GM12891 (cell line): ENCODE measurements around the gene TLX3.

Experiments used
- DNase-seq: peaks from one replicate; pipeline ENCODE4 v3.0.0; 2011; ENCODE audit warnings: low spot score; ENCODE audit not compliant: insufficient read length
- FAIRE-seq: peaks from 2 replicates; lab custom pipeline; 2011; peaks lifted over from hg19 to GRCh38; lab: Jason Lieb, UNC
- PAX5 ChIP-seq: IDR thresholded peaks from 2 replicates; pipeline ENCODE4 v1.6.1; 2011; ENCODE audit warnings: low read length, moderate library complexity, mild to moderate bottlenecking; ENCODE audit not compliant: insufficient read depth, severe bottlenecking
- POLR2A ChIP-seq: IDR thresholded peaks from 2 replicates; pipeline ENCODE4 v1.6.1; 2011; ENCODE audit warnings: low read depth, low read length, control low read depth
- POLR2AphosphoS5 ChIP-seq: IDR thresholded peaks from 2 replicates; pipeline ENCODE4 v1.6.1; 2011; ENCODE audit warnings: low read depth, low read length, control low read depth
- POU2F2 ChIP-seq: IDR thresholded peaks from 2 replicates; pipeline ENCODE4 v1.6.1; 2011; ENCODE audit warnings: low read depth, mild to moderate bottlenecking, control low read depth, low read length, moderate library complexity
- SPI1 ChIP-seq: IDR thresholded peaks from 2 replicates; pipeline ENCODE4 v1.6.1; 2011; ENCODE audit warnings: low read depth, low read length, control low read depth
- TAF1 ChIP-seq: IDR thresholded peaks from 2 replicates; pipeline ENCODE4 v1.6.1; 2011; ENCODE audit warnings: low read depth, low read length, control low read depth

The TLX3 gene

DNA sequence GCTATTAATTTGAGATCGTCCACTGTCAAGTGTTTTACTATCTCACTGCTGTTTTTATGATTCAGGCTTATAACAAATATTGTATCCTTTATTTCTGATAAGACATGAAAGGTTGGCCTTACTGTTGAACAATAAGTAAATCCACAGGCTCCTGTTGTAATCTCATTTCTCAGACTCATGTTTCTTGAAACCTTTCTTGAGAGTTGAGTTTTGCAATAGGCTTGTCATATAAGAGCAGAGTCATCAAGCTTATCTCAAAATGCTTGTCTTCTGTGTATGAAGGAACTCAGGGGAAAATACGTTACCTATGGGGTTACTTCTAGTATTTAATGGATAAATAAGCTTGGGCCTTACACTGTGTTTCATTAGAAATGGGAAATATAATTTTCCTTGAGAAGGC, 9.2 kb upstream of the TLX3 start:
- DNase-seq (no peak), FAIRE-seq (no peak)
- TF ChIP-seq POLR2AphosphoS5, result no peak
- no peak for TF ChIP-seq PAX5
- no peak for TF ChIP-seq POLR2A
- no peak for TF ChIP-seq SPI1
- no peak for TF ChIP-seq TAF1

DNA sequence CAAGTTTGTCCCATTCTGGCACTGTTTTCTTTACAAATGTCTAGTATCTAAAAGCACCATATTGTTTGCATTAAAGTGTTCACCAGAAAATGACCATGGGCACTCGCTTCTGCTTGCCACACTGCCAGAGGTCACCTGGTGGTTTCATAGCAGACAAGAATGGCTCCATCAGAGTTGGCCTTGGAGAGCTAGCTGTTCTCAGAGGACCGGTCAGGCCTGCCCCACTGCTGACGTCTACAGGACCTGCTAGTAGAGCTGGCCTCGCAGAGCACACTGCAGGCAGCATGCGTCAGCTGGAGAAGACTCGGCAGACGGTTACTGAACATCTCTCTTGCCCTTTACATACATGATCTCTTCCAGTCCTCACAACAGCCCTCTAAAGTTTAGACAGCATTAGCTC, 8.7 kb upstream of the TLX3 start:
- no peak for FAIRE-seq

DNA sequence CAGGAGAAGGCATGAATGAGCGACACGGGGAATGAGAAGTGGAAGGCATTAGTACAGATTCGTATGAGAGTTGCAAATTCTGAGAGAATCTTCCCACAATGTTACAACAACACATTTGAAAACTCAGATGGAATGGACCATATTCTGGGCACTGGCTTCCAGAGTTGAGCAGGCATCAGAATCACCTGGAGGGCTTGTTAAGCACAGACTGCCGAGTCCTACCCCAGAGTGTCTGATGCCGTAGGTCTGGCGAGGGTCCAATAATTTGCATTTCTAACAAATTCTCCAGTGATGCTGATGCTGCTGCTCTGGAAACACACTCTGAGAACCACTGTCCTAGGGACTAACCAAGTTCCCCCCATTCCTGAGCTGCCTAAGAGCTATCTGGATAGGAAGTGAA, 2.9 kb upstream of the TLX3 start:
- TF ChIP-seq PAX5 (no peak), POLR2AphosphoS5 (no peak), TAF1 (no peak), POLR2A (no peak), SPI1 (no peak), POU2F2 (no peak)
- FAIRE-seq (no peak), DNase-seq (no peak)

More for the DNA sequence above, 8.7 kb upstream of the TLX3 start:
- no peak for TF ChIP-seq TAF1
- no peak for TF ChIP-seq POU2F2
- TF ChIP-seq POLR2AphosphoS5, result no peak
- TF ChIP-seq SPI1, result no peak
- DNase-seq, result no peak

DNA sequence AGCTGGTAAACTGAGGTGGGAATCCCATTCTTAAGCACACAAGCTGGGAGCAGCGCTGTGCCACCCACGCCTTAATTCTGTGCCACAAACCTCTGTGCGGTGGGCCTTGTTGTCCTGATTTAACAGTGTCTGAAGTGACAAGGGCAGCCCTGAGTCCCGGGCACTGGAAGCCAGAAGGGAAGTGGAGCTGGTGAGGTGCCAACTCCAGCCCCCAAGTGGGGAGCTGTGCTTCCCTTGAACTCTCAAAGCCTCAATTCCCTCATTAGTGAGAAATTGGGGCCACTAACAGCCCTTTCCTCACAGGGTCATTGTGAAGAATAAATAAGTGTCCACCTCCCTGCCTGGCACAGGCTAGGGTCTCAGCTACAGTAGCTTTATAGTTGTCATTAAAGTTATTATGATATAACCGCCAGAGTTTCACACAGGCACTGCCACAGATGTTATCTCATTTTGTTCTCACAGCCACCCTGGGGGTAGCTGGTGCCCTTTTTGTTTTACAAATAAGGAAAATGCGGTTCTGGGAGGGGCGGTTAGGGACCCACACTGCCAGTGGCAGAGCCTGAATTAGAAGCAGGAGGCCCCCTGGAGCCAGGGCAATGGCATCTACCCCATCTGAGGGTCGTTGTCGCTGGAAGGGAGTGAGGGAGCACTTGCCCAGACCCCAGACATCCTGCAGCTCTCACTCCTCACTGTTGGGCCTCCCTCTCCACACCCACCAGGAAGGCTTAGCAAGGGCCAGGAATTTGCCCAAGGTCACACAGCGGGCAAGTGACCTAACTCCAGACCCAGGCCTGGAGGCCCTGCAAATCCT, 2.1 kb upstream of the TLX3 start:
- no peak for FAIRE-seq
- no peak for DNase-seq
- TF ChIP-seq SPI1 (no peak), TAF1 (no peak), POU2F2 (no peak), POLR2A (no peak), POLR2AphosphoS5 (no peak), PAX5 (no peak)

DNA sequence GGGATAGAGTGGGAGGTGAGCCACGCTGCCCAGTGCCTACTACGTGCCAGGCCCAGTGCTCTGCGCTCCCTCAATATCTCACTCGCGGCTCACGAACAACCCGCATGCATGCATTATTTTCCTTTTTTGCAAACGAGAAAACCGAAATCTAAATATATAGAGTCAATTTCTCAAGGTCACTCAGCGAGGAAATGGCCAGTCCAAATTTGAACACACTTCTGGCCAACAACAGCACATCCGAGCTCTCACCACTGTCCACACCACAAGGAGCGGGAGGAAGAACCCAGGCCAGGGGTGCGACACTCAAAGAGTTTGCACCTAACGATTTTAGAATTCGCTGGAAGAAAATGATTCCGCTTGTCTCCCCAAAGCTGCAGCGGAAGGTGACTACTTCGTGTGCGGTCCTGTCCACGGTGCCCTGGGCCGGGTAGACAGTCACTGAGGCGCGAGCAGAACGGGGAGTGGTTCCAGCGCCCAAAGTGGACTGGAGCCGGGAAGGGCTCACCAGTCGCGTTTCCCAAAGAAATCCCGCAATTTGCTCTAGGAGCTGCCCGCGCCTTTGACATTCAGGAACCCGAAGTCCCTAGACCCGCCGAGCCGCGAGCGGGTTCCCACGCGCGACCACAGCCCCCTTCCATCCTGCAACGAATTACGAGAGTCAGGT, 1.1 kb upstream of the TLX3 start:
- TF ChIP-seq PAX5 (no peak), SPI1 (no peak), TAF1 (no peak), POLR2A (no peak), POLR2AphosphoS5 (no peak), POU2F2 (no peak)
- DNase-seq (no peak), FAIRE-seq (no peak)

DNA sequence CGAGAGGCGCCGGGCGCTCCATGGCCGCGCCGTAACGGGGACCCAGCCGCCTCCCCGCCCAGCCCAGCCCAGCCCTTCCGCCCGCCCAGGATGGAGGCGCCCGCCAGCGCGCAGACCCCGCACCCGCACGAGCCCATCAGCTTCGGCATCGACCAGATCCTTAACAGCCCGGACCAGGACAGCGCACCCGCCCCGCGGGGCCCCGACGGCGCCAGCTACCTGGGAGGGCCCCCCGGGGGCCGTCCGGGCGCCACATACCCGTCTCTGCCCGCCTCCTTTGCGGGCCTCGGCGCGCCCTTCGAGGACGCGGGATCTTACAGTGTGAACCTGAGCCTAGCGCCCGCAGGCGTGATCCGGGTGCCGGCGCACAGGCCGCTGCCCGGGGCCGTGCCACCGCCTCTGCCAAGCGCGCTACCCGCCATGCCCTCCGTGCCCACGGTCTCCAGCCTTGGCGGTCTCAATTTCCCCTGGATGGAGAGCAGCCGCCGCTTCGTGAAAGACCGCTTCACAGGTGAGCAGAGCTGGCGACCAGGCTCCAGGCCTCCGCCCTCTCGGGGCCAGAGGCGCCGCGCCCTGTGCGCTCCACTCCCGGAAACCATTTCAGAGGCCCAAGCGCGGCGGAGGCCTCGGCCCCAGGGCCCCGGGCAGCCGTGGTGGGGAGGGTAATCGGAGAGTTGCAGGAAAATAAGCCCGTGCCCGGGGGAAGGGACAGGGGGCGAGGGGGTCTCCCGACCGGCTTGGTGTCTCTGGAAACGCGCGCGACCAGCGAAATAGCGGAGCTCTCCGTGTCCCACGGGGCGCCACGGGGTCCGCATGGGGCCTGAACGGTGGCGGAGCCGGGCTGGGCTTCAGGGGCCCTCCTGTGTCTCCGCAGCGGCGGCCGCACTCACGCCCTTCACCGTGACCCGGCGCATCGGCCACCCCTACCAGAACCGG, 496 bp downstream of the TLX3 start:
- TF ChIP-seq POLR2A (no peak), POU2F2 (no peak), POLR2AphosphoS5 (no peak)
- no peak for DNase-seq
- no peak for FAIRE-seq

DNA sequence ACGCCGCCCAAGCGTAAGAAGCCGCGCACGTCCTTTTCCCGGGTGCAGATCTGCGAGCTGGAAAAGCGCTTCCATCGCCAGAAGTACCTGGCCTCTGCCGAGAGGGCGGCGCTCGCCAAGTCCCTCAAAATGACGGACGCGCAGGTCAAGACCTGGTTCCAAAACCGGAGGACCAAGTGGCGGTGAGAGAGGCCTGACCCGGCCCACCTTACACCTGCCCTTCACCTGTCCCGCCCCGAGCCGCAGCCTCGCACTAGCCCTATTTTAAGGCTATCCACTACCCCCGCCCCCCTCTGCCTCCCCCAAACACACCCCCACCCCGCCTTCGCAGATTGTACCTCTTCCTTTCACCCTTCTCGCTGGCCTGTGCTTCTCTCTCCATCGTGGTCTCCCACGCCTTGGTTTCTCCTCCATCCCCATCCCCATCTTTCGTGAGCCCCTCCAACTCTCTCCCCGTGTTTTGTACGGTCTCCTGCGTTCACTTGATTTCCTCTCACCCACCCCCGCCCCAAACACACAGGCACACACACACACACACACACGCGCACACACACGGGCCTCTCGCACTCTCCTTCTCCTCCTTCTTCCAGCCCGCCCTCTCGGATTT, 1.3 kb downstream of the TLX3 start:
- no peak for TF ChIP-seq TAF1
- no peak for TF ChIP-seq POLR2AphosphoS5
- TF ChIP-seq PAX5, result no peak
- TF ChIP-seq POLR2A, result no peak
- no peak for TF ChIP-seq SPI1
- no peak for TF ChIP-seq POU2F2
- FAIRE-seq (no peak), DNase-seq (no peak)

DNA sequence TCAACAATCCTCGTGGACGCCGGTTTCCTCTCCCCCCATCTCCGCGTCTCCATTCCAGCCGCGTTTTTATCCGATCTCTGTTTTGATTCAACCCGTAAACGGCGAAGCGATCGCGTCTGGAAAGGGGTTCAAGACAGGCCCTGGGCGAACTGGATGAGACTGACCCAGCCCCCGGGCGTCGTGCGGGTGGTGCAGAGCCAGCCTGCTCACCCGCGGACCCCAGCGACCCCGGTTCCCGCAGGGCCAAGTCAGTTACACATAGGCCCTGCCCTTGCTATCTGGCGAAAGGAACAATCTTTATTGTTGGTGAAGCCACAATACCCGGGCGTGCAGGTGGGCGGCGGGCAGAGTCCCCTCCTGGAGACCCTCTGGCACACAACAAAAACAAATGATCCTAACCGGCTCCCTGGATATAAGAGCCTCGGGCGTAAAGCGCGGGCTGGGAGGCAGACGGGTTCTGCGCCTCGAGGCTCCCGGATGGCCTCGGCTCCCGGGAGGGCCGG, 1.8 kb downstream of the TLX3 start:
- DNase-seq, result no peak
- TF ChIP-seq PAX5, result no peak
- no peak for TF ChIP-seq POLR2AphosphoS5
- TF ChIP-seq SPI1, result no peak
- TF ChIP-seq POLR2A, result no peak
- no peak for TF ChIP-seq TAF1
- TF ChIP-seq POU2F2, result no peak
- FAIRE-seq, result no peak
